ENCODE results near the gene DENND1A.

DNA sequence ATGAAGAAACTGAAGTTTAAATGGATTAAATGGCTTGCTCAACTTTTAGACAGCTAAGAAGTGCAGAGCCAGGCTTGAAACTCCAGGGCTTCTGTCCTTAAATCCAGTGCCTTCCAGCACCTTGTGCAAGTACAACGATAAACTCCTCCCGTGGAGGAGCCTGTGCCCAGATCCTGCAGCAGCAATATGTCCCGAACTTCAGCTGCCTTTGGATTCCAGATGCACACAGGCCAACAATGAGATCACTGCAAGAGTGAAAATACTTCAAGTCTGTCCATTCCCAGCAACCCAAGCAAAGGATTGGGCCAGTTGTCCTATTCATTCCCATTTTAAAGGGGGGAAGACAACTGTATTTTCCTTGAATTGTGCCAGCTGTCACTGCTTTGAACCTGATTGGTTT, 374.3 kb downstream of the DENND1A start:
- TF ChIP-seq EZH2 (IDR thresholded peaks at IDR 0.05; ENCODE audit: insufficient read depth, low read length) (no peak), CTCF (IDR thresholded peaks at IDR 0.05; ENCODE audit: insufficient read depth, low read depth, low read length) (no peak)

All from astrocyte (in vitro differentiated cells and primary cell).